GM12891 (cell line): Measurements from ENCODE around the gene GAL3ST3. TPM values are rescaled to one million over a fixed set of nuclear protein-coding genes. Genes with fewer than 3 reads are reported as not detected.
"Not testable (repeated sequence)": the region's sequence is repeated elsewhere in the genome, so short reads cannot be mapped to it uniquely, and the experiment has no call there.

ENCODE experiments used
- DNase-seq: peaks from one replicate; pipeline ENCODE4 v3.0.0; 2011; ENCODE audit warnings: low spot score; ENCODE audit not compliant: insufficient read length
- FAIRE-seq: peaks from 2 replicates; lab custom pipeline; 2011; peaks lifted over from hg19 to GRCh38; lab: Jason Lieb, UNC
- PAX5 ChIP-seq: IDR thresholded peaks from 2 replicates; pipeline ENCODE4 v1.6.1; 2011; ENCODE audit warnings: low read length, moderate library complexity, mild to moderate bottlenecking; ENCODE audit not compliant: insufficient read depth, severe bottlenecking
- POLR2A ChIP-seq: IDR thresholded peaks from 2 replicates; pipeline ENCODE4 v1.6.1; 2011; ENCODE audit warnings: low read depth, low read length, control low read depth
- POLR2AphosphoS5 ChIP-seq: IDR thresholded peaks from 2 replicates; pipeline ENCODE4 v1.6.1; 2011; ENCODE audit warnings: low read depth, low read length, control low read depth
- POU2F2 ChIP-seq: IDR thresholded peaks from 2 replicates; pipeline ENCODE4 v1.6.1; 2011; ENCODE audit warnings: low read depth, mild to moderate bottlenecking, control low read depth, low read length, moderate library complexity
- SPI1 ChIP-seq: IDR thresholded peaks from 2 replicates; pipeline ENCODE4 v1.6.1; 2011; ENCODE audit warnings: low read depth, low read length, control low read depth
- TAF1 ChIP-seq: IDR thresholded peaks from 2 replicates; pipeline ENCODE4 v1.6.1; 2011; ENCODE audit warnings: low read depth, low read length, control low read depth
- polyA plus RNA-seq: library from polyadenylated mRNA; unstranded; fragments of >200 nt; gene quantifications from one replicate; pipeline ENCODE4 v1.2.1, GENCODE V29; 2012; ENCODE audit warnings: low read depth, missing spikeins, inconsistent platforms; ENCODE audit not compliant: missing spikeins

Gene GAL3ST3, protein sequence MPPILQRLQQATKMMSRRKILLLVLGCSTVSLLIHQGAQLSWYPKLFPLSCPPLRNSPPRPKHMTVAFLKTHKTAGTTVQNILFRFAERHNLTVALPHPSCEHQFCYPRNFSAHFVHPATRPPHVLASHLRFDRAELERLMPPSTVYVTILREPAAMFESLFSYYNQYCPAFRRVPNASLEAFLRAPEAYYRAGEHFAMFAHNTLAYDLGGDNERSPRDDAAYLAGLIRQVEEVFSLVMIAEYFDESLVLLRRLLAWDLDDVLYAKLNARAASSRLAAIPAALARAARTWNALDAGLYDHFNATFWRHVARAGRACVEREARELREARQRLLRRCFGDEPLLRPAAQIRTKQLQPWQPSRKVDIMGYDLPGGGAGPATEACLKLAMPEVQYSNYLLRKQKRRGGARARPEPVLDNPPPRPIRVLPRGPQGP
- 0.10 TPM for polyA plus RNA-seq

DNA sequence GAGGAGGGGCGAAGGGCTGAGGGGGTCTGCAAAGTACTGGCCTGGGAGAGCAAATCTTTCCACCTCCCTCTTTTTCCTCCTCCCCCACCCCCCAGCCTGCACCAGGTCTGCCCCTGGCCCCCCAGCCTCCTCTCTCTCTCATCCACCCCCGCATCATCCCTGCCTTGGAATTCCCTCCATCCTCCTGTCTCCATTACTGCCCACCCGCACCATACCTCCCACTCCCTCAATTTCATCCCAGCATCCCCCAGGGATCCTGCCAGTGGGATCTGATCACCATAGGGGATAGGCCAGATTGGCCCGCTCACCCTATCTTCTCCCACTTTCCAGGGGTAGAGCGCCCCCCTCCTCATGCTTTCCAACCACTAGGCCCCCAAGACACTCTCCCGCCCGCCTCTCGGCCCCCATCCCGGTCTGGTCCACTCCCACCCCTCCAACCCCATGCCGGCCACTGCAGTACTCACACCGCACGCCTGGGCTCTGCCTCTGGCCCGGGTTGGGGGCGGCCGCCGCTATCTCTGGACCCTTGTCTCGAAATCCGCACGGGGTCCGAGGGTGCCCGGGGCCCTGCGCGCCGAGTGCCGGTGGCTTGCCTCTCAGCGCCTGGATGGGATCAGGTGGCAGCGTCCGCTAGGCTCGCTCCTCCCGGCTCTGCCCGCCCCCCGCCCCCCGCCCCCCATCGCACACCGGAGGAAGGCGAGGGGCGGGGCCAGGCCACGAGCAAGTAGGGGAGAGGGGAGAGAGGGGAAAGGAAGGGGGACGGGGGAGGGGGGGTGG, at the start of gene GAL3ST3:
GAL3ST3 (minus strand) TSS at position 615 of the 777 bp plus-strand sequence. CDS start 3,746 bp downstream, outside the sequence.
- TF ChIP-seq PAX5: no peak
- TF ChIP-seq POLR2AphosphoS5: no peak
- no peak for TF ChIP-seq POU2F2
- TF ChIP-seq TAF1: no peak
- no peak for TF ChIP-seq POLR2A
- DNase-seq: no peak
- no peak for FAIRE-seq

DNA sequence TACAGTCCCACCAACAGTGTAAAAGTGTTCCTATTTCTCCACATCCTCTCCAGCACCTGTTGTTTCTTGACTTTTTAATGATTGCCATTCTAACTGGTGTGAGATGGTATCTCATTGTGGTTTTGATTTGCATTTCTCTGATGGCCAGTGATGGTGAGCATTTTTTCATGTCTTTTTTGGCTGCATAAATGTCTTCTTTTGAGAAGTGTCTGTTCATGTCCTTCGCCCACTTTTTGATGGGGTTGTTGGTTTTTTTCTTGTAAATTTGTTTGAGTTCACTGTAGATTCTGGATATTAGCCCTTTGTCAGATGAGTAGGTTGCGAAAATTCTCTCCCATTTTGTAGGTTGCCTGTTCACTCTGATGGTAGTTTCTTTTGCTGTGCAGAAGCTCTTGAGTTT, 43.2 kb upstream of the GAL3ST3 start:
- not testable (repeated sequence) for FAIRE-seq, DNase-seq

GRCh38 chr11:66090288-66090687, 41.3 kb upstream of the GAL3ST3 start:
- DNase-seq: no peak
- no peak for FAIRE-seq
- no peak for TF ChIP-seq POLR2AphosphoS5
- TF ChIP-seq PAX5: no peak
- TF ChIP-seq SPI1: no peak
- no peak for TF ChIP-seq TAF1
- no peak for TF ChIP-seq POLR2A
- TF ChIP-seq POU2F2: no peak

DNA sequence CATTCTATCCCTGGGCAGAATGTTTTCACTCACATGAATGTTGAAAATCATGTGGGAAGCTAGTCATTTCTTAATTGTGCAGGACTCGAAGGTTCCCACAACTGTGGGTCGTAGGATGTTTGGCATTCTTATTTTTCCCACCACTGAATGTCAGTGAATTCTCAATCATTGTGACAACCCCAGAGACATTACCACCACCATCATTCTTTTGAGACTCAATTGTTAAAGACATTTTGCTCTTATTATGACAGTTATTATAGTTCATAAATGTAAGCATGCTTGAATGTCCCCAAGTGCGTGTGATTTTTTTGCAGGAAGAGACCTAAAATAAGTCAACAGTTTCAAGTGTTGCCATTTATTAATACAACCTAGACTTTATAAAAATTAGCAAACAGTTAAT, 40.1 kb upstream of the GAL3ST3 start:
- no peak for FAIRE-seq
- DNase-seq: no peak

DNA sequence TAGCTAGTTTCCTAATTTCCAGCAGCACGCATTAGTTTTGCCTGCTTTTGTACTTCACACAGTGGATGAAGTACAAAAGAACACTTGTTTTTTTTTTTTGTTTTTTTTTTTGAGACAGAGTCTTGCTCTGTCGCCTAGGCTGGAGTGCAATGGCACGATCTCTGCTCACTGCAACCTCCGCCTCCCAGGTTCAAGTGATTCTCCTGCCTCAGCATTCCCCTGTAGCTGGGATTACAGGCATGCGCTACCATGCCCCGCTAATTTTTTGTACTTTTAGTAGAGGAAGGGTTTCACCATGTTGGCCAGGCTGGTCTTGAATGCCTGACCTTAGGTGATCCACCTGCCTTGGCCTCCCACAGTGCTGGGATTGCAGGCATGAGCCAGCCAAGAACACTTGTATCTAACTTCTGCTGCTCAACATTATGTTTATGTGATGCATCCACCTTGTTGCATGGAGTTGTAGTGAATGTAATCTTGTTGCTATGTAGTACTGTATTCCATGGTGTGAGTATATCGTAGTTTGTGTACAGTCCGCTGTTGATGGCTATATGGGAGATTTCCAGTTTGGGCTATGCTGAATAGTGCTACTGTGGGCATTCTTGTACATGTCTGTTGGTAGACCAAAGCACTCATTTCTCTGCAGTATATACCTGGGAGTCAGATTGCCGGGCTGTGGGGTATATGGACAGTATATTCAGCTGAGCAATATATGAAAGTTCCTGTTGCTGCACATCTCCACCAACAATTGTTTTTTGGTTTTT, 38.4 kb upstream of the GAL3ST3 start:
- DNase-seq: no peak
- TF ChIP-seq SPI1: no peak
- TF ChIP-seq TAF1: no peak
- TF ChIP-seq POLR2AphosphoS5: no peak
- no peak for TF ChIP-seq PAX5
- no peak for TF ChIP-seq POLR2A
- no peak for TF ChIP-seq POU2F2
- peak; percentile 71 for FAIRE-seq

More for the DNA sequence above, 40.1 kb upstream of the GAL3ST3 start:
- TF ChIP-seq POLR2A (no peak), SPI1 (no peak), TAF1 (no peak), PAX5 (no peak), POLR2AphosphoS5 (no peak), POU2F2 (no peak)

- DNase-seq (no peak), FAIRE-seq (no peak)
- TF ChIP-seq PAX5 (no peak), TAF1 (no peak), POLR2A (no peak), POU2F2 (no peak), POLR2AphosphoS5 (no peak), SPI1 (no peak)
Observed at GRCh38 chr11:66084821-66085475, 36.0 kb upstream of the GAL3ST3 start.

GRCh38 chr11:66083767-66084166, 34.8 kb upstream of the GAL3ST3 start:
- no peak for FAIRE-seq
- no peak for DNase-seq
- TF ChIP-seq TAF1: no peak
- TF ChIP-seq SPI1: no peak
- no peak for TF ChIP-seq PAX5
- no peak for TF ChIP-seq POLR2A
- TF ChIP-seq POLR2AphosphoS5: no peak
- TF ChIP-seq POU2F2: no peak

GRCh38 chr11:66082946-66083698, 34.2 kb upstream of the GAL3ST3 start:
- DNase-seq (no peak), FAIRE-seq (no peak)
- no peak for TF ChIP-seq POU2F2
- TF ChIP-seq POLR2A: no peak
- TF ChIP-seq SPI1: no peak
- TF ChIP-seq POLR2AphosphoS5: no peak
- TF ChIP-seq TAF1: no peak
- no peak for TF ChIP-seq PAX5
